HG03457 (cell line): ENCODE measurements around the gene SLC30A4.
A peak's percentile ranks its signal among the peaks of the same experiment; 100 is the strongest.
"Not testable (repeated sequence)": the region's sequence is repeated elsewhere in the genome, so short reads cannot be mapped to it uniquely, and the experiment has no call there.

ENCODE experiments used
- ATAC-seq: cut with Tn5 transposase; IDR thresholded peaks from one replicate; pipeline ENCODE4 v1.9.1; 2021; ENCODE audit warnings: moderate number of reproducible peaks; ENCODE audit not compliant: unreplicated experiment

Gene SLC30A4, protein sequence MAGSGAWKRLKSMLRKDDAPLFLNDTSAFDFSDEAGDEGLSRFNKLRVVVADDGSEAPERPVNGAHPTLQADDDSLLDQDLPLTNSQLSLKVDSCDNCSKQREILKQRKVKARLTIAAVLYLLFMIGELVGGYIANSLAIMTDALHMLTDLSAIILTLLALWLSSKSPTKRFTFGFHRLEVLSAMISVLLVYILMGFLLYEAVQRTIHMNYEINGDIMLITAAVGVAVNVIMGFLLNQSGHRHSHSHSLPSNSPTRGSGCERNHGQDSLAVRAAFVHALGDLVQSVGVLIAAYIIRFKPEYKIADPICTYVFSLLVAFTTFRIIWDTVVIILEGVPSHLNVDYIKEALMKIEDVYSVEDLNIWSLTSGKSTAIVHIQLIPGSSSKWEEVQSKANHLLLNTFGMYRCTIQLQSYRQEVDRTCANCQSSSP

DNA sequence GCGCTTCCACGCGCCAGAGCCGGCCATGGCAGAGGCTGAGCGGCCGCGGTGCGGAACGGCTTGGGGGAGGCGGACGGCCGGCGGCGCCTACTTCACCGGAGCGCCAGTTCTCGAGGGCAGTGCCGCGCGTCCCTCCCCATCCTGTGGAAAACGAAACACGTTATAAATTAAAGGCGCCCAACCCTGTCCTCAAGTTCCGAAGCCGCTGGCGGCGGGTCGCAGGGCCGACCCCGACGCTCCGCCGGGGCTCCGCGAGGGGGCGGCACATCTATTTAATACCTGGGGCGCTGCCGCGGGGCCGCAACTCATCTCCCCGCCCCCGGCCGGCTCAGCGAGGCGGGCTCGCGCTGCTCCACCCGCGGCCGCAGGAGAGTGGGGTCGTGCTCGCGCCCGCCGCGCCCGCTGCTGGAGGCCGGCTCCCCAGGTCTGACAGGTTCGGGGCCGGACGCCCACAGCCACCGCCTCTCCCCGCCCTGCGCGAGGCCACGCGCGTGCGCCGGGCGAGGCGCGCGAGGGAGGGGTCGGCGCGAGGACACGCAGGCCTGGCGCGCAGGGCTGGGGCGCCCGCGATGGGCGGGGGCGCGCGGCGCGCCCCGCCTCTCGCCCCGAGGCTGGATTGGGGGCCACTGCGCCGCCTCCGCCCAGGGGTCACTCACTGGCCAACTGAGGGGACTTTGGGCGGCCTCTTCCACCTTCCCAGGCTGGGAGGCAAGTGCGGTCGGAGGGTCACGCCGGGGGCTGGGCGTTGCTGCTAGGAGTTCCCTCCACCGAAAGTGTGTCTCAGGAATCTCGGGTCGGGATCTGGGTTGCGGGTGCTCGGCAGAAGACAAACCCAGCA, at the start of gene SLC30A4:
TSS of gene SLC30A4 (minus strand) at position 428 of the 838 bp plus-strand sequence. CDS start at position 27, 401 bp downstream.
- peak; percentile 76 for ATAC-seq

DNA sequence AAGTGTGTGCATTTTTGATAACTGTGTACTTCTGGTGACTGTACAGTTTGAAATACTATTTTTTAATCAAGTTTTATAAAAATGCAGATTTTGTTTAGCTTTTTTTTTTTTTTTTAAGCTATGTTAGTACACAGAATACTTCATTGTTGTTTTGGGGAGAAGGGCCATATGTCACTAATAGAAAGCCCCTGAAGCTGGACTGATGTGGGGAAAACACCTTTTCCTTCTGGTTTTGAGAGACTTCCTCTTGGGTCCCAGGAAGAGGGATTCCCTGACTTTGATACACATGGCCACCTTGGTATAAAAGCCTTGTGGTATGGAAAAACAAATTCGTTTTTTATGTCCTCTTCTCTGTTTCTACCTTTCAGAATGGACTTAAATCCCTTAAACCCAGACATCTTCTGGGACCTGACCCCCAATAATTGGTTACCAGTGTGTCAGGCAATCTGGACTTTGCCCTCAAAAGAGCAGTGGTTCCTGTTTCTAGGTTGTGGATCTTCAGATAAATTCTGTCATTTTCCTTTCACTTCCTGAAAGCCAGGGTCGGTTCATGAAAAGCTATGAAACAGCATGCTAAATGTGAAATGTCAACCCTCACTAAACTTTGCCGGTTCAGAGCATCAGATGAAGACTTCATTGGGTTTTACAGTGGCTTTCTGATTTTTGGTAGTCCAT, 33.5 kb upstream of the SLC30A4 start:
- no peak for ATAC-seq

DNA sequence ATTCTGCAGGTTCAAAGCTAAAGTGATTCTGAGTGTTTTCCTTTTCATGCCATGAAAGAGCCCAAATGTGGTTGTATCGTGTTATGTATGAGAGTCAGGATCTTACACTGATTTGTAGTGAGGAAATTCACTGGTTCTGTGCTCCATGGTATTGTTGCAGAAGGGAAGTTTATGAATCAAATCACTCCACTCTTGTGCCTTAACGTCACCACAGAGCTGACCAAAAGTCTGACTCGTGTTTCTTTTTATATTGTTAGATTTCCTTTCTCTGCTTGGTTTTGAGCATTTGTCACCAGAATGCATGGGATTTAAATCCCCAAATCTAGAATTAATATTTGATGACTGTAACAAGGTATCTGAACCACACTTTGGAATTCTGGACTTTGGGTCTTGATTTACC, 29.1 kb upstream of the SLC30A4 start:
- ATAC-seq, result no peak

DNA sequence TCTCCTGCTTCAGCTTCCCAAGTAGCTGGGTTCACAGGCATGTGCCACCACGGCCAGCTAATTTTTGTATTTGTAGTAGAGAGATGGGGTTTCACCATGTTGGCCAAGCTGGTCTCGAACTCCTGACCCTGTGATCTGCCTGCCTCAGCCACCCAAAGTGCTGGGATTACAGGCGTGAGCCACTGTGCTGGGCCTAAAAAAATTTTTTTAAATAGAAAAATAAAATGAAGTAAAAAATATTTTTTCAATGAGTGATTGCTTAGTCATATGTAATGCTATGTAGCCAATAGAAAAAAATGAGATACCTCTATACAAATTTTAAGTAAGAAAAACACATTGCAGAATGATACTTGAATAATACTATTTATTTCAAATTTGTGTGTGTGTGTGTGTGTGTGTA, 27.9 kb upstream of the SLC30A4 start:
- ATAC-seq, result no peak

DNA sequence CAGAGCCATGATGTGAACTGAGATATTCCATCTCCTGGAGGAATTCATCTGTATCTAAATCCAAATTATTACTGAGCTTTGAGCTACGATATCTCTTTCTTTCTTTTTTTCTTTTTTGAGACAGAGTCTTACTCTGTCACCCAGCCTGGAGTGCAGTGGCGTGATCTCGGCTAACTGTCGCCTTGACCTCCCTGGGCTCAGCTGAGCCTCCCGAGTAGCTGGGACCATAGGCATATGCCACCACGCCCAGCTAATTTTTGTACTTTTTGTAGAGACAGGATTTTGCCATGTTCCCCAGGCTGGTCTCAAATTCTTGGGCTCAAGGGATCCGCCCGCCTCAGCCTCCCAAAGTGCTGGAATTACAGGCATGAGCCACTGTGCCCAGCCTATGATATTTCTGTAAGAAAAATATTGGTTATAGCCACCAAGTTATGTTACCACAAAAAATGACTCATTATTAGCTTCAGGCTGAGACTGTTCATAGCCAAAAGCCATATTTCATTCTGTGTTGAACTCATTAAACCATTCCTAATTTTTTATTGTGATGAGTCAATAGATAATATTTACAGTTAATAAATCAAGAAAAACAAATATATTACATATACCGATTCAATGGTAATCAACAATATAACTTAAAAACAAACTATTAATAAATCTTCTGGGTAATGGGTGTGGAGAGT, 27.1 kb upstream of the SLC30A4 start:
- no peak for ATAC-seq

DNA sequence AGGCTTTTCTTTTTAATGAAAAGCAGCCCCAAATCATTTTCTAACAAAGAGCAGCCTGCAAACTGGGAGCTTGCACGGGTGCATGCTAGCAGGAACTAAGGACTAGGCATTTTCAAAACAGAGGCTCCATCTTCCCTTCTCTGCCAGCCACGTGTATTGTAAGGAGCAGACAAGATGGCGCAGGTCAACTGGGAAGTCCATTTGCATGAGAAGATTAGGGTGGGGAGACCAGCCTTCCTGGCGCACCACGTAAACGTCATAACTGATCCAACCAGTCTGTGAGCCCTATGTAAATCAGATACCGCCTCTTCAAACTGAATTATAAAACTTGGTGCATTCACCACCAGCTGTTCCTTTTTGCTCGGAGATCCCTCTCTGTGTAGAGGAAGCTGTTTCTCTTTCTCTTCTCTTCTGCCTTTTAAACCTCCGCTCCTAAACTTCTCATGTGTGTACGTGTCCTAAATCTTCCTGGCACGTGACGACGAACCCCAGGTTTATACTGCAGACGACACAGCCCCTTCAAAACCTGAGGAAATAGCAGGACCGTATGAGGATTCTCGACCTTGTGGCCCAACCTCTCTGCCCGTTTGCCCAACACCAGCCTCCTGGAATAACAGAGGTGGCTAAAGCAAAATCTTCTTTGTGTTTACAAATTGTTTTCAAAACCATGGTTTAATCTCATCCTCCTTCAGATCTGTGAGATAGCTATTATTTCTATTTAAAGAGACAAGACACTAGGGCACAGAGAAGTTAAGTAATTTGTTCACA, 26.4 kb upstream of the SLC30A4 start:
- ATAC-seq, result no peak

DNA sequence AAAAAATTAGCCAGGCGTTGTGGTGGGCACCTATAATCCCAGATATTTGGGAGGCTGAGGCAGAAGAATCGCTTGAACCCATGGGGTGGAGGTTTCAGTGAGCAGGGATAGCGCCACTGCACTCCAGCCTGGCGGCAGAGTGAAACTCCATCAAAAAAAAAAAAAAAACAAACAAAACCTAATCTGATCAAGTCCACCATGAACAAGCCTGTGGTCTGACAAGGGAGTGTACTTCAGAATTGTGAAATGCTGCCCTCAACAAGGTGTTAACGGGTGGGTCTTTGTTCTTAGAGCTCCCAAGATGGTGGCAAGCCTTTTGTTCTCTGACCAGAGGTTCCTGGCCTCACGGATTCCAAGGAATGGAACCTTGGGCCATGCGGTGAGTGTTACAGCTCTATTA, 24.2 kb upstream of the SLC30A4 start:
- no peak for ATAC-seq

DNA sequence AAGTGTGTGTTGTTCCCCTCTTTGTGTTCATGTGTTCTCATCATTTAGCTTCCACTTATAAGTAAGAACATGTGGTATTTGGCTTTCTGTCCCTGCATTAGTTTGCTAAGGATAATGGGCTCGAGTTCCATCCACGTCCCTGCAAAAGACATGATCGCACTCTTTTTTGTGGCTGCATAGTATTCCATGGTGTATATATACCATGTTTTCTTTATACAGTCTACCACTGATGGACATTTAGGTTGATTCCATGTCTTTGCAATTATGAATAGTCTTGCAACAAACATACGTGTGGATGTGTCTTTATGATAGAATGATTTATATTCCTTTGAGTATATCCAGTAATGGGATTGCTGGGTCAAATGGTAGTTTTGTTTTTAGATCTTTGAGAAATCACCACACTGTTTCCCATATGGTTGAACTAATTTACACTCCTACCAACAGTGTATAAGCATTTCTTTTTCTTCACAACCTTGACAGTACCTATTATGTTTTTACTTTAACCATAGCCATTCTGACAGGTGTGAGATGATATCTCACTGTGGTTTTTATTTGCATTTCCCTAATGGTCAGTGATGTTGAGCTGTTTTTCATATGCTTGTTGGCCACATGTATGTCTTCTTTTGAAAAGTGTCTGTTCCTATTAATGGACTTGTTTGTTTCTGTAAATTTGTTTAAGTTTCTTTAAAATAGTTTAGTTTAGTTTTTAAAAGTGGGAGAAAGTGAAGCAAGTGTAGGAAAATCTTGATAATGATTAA, 21.9 kb upstream of the SLC30A4 start:
- no peak for ATAC-seq

DNA sequence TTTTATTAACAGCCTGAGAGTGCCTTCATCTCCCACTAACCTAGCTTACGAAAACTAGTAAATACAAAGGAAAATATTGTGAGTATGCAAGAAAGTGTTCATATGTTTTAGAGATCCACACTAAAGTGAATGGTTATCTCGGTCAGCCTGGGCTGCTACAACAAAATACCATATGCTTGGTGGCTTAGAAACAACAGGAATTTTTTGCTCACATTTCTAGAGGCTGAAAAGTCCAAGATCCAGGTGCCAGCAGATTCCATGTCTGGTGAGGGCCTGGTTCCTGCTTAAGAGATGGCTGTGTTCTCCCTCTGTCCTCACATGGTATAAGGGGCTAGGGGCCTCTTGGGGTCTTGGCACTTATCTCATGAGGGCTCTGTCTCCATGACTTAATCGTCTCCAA, 20.5 kb upstream of the SLC30A4 start:
- ATAC-seq, result no peak

DNA sequence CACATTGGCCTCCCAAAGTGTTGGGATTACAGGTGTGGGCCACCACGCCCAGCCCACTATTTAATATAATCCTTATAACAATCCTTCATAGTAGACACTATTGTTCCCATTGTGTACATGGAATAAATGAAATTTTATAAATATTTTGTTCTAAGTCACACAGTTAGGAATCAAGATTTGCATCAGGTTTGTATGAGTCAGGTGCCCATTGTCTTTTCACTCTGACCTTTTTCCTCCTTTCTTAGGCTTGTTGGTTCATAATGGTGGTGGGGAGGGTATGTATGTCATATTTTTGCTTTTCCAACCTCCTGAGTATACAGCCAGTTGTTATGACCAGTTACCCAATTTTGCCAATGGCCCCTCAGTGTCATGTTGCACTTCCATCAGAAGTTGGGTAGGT, 18.0 kb upstream of the SLC30A4 start:
- ATAC-seq, result no peak

DNA sequence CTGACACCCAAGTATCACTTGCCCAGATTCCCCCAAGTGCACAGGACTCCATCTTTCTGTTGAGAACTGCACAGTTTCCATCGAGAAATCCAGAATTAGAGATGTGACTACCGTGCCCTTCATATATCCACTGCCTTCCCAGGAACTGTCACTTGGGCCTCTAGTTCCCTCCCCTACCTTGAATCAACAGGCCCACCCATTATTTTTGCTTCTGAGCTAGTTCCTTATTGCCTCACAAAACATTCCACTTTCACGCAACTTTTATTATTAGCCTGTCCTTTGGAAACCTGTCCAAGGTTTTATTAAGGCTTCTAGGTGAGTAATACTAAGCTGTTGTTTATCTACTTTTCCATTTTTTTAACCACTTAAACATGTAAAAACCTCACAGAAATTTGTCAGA, 17.1 kb upstream of the SLC30A4 start:
- ATAC-seq, result no peak

DNA sequence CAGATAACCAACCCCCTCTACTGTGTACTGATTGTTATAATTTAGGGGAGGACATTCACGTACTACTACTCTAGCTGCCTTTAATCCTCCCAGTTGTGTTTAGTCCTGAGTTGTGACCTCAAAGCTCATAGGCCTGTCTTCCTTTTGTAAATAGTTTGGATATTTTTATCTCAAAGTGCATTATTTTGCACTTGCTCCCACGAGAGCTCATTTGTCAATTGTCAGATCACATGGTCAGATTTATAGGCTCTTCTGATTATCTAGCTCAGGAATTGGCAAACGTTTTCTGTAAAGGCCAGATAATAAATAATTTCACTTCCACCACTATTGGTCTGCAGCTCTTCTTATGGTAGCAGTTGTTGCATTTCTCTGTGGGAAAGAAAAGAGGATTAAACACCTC, 14.4 kb upstream of the SLC30A4 start:
- no peak for ATAC-seq

DNA sequence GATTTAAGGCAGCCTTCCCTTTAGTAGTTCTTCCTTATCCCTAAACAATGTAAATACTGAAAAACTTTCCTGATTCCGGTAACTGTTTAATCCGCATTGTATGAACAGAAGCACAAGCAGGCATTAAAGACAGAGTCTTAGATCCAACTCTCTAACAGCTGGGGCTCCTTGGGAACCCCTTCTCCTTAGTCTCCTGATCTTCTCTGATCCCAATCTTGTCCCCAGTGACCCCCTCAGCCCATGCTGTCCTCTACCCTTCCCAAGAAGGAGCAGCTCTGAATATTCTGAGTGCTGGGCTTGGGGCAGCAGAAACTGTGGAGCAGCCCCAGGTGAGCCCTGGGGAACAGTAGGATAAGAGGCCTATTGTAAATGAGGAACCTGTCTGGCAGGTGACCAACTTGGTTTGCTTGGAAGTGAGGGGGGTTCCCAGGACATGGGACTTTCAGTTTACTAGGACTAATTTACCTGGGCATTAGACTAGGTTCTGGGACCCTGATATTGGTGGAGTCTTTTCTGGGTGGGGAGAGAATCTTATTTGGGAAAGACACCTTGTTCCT, 13.0 kb upstream of the SLC30A4 start:
- no peak for ATAC-seq

DNA sequence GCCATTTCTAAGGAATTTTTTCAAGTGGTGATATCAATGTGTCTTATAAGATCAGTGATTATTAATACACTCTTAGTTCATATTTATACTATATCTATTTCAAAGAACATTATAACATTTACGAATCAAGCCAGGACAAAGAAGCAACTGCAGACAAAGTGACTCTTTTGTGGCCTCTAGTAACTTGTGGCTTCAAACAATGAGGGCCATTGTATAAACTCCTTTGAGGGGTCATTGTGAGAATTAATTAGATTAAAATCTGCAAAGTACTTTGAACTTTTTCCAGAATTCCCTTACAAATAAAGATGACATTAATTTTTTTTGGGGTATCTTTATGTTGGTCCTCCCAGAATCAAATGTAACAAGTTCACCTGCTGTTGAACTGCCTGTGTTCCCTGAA, 12.3 kb upstream of the SLC30A4 start:
- no peak for ATAC-seq

DNA sequence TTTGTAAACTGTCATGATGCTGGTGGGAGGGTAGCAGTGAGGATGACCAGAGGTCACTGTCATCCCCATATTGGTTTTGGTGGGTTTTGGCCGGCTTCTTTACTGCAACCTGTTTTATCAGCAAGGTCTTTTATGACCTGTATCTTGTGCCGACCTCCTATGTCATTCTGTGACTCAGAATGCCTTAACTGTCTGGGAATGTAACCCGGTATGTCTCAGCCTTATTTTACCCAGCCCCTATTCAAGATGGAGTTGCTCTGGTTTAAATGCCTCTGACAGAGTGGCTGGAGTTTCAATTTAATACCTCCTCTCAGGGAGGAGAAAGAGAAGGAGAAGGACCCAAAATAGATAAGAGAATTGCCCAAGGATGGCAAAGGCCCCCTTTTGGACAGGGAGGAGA, 10.3 kb upstream of the SLC30A4 start:
- not testable (repeated sequence) for ATAC-seq

DNA sequence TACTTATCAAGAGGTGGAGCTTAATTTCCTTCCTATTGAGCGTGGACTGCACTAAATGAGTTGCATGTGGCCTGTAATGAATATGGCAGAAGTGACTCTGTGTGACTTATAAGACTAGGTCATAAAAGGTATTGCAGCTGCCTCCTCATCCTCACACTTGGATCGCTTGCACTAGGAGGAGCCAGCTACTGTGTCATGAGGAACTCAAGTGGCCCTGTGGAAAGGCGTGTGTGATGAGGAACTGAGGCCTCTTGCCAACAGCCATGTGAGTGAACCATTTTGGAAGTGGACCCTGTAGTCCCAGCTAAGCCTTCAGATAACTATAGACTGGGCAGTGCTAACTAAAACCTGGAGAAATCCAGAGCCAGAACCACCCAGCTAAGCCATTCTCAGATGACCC, 7.1 kb upstream of the SLC30A4 start:
- no peak for ATAC-seq

DNA sequence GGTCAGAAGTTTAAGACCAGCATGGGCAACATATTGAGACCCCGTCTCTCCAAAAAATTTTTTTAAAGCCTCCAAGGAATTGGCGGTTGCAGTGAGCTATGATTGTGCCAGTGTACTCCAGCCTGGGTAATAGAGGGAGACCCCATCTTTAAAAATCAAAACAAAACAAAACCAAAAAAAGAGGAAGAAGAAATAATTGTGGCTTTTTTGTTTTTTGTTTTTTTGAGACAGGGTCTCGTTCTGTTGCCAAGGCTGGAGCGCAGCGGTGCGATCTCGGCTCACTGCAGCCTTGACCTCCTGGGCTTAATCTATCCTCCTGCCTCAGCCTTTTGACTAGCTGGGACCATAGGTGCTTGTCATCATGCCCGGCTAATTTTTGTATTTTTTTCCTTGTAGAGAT, 4.5 kb upstream of the SLC30A4 start:
- ATAC-seq, result no peak

DNA sequence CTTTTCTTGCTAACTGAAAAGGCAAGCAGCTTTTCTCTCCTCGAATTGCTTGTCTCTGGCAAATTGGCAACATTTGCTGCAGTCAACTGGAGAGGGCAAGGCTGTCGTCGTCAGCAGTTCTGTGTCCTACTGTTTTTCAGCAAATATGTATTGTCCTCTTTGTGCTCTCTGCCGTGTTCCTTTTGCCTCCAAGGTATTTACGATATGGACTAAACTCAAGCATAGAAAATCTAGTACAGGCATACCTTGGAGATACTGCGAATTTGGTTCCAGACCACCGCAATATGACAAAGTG, 558 bp upstream of the SLC30A4 start:
- no peak for ATAC-seq

DNA sequence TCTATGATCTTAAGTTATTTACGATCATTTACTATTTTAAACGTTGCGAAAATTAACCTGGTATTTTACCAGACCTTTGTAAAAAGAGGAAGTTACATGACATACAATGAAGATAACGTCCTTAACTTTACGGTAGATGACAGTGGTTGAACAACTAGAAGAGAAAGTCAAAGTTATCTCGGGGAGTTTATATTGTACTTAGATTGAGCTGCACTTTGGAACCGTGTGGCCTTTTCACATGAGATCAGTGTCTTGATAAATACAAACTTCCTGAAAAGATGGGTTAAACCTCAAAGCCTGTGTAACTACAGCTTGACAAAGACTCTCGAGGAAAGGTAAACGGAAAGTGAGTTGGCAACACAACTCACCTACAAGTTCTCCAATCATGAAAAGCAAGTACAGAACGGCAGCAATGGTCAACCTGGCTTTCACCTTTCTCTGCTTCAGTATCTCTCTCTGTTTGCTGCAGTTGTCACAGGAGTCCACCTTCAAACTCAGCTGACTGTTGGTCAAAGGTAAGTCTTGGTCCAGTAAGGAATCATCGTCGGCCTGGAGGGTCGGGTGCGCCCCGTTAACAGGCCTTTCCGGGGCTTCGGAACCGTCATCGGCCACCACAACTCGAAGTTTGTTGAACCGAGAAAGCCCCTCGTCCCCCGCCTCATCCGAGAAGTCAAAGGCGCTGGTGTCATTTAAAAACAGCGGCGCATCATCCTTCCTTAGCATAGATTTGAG, 793 bp downstream of the SLC30A4 start:
- ATAC-seq, result no peak
